ENCODE measurements around the gene L3HYPDH.

Gene L3HYPDH

DNA sequence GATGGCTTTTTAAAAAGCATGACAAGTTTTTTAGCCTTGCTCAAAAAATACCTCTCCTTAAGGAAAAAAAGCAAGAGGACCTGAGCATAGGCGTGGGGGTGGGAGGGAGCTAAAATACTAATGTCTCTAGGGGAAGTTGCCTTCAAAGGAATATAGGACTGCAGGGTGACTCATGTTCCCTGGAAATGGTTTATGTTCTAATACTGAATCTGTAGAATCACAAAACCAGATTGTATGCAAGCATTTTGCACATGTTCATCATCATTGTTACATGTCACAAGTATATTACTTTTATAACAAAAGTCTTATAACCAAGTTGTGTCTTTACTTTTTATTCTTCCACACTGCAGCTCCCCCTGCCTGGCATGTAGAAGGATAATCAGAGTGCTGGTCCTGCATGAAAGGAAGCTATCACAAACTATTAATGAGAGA, 55.6 kb downstream of the L3HYPDH start:
- DNase-seq (ENCODE audit: low spot score in 2 of 2): no peak
- no peaks in the 10 kb centered on the region for H3K27me3 ChIP-seq (ENCODE audit: low read depth)
- H3K4me3 ChIP-seq: no peak overlapping the region
- no peaks in the 10 kb centered on the region for H3K4me1 ChIP-seq
- in situ Hi-C loops (cut with MboI; ENCODE audit: low sequenced_read_pairs): no loop called here
- no peaks in the 10 kb centered on the region for H3K36me3 ChIP-seq (replicated peaks)
- H3K9me3 ChIP-seq: no peaks in the 10 kb centered on the region

DNA sequence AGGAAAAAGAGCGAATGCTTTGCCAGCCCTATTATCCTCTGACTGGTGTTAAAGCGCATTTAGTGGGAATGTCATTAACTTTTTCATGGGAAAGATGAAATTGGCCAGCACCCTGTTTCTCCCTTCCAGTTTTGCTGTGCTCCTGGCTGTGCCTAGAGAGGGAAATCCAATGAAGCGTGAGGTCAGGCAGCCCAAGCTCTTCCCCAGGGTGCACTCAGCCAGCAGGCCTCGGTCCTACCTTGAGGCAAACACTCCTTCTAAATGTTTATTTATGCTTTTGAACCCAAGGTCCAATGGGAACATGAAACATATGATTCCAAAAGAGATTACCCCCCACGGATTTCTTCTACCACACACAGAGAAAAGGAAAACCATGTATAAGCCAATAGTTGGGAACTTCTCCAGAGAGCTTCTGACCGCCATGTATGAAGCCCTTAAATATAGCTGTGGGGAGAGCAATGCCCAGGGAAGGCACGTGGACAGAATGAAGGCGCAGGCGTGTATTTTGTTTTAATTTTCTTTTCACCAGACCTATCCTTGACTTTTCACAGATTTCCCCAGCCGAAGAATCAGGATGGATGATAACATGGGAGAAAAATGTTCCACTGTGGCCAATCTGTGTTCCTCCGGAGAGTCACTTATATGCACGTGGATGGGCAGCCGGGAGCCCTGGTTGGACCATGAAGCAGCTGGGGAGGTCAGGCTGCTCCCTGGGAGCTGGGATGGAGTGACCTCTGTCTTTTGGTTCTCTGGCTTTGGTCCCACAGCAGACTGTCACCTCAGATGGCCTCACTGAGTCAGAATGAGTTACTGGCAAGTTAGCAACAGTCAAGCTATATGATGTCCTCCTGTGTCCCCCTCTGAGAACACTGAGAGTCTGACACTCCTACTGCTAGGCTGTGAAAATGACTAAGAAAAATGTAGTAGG, 56.3 kb downstream of the L3HYPDH start:
- H3K4me3 ChIP-seq: no peak overlapping the region
- in situ Hi-C loops (cut with MboI; ENCODE audit: low sequenced_read_pairs): no loop called here
- H3K27me3 ChIP-seq (ENCODE audit: low read depth): no peaks in the 10 kb centered on the region
- H3K9me3 ChIP-seq: no peaks in the 10 kb centered on the region
- no peak for DNase-seq (ENCODE audit: low spot score in 2 of 2)
- H3K36me3 ChIP-seq (replicated peaks): no peaks in the 10 kb centered on the region
- H3K4me1 ChIP-seq: no peaks in the 10 kb centered on the region

DNA sequence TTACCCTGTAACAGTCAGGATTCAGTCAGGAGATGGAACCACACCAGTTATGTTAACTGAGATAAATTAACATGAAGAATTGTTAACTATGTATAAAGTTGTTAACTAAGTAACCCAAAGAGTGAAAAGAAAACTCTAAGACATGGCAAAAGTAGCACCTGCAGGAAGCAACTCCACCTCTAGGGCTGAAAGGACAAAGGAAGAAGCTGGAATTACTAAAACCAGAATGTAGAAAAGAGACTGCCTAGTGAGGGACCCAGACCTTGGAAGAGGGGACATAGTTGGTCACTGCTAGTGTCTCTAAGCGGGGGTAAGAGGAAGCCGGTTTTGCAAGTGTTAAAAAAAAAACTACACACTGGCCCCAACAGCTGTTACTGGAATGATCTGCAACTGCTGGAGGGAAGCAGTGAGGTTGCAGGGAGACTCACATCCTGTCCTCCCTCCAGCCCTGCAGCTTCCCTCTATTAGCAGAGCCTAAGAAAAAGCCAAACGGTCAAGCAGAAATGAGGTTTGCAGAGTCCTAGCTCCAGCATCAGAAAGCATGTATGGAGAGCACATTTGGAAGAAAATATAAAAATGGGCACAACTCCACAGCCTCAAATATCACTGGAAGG, 58.8 kb downstream of the L3HYPDH start:
- DNase-seq (ENCODE audit: low spot score in 2 of 2): no peak
- Histone ChIP-seq H3K4me3 (no peak overlapping the region), H3K36me3 (replicated peaks) (no peaks in the 10 kb centered on the region; the same call in 1 of the 2 replicates), H3K9me3 (no peaks in the 10 kb centered on the region), H3K4me1 (no peaks in the 10 kb centered on the region), H3K27me3 (ENCODE audit: low read depth) (no peaks in the 10 kb centered on the region)
- in situ Hi-C loops (cut with MboI; ENCODE audit: low sequenced_read_pairs): no loop called here

DNA sequence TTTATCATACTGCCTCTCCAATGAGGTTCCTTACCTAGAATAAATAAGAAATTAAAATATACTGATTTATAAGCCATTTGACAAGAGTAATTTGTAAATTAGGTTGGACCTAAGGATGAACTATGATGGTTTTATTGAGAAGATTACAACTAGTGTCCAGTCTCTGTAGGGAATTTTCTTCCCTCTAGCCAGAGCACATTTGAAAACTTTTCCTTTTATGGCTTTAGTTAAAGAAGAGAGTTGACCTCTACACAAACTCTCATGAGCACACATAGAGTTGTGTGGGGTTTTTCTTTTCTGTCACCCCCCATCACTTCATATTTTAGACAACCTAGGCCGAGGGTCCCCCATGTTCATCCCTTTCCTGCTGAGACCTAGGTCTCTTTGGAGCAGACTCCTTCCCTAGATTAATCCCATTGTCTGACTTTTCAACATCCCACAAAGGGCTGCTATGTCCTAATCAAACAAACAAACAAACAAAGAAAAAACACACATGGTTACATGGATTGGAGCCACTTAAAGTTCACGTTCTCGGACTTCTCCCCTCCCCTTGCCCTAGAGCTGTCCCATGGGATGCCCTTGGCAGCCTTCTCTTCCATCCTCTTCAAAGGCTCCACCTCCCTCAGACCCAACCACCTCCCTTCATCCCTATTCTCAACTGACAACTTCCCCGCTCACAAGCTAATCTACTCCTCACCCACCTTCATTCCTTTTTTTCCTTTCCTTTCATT, 59.7 kb downstream of the L3HYPDH start:
- in situ Hi-C loops (cut with MboI; ENCODE audit: low sequenced_read_pairs): no loop called here
- DNase-seq (ENCODE audit: low spot score in 2 of 2): no peak
- Histone ChIP-seq H3K9me3 (no peaks in the 10 kb centered on the region), H3K4me1 (no peaks in the 10 kb centered on the region), H3K27me3 (ENCODE audit: low read depth) (no peaks in the 10 kb centered on the region), H3K4me3 (no peak overlapping the region), H3K36me3 (replicated peaks) (no peaks in the 10 kb centered on the region; the same call in 1 of the 2 replicates)

Data from HAP-1 (cell line).